HG03571 (cell line): ENCODE results near the gene OPRD1.
"Not testable (repeated sequence)": the region's sequence is repeated elsewhere in the genome, so short reads cannot be mapped to it uniquely, and the experiment has no call there.

Experiments used
- ATAC-seq: cut with Tn5 transposase; IDR thresholded peaks from one replicate; pipeline ENCODE4 v1.9.1; 2021; ENCODE audit not compliant: unreplicated experiment

Gene OPRD1

GRCh38 chr1:28800324-28800723 lies 11.6 kb upstream of the OPRD1 start:
- no peak for ATAC-seq

GRCh38 chr1:28801461-28801860 lies 10.5 kb upstream of the OPRD1 start:
- no peak for ATAC-seq

- ATAC-seq: no peak
These were observed 8.9 kb upstream of the OPRD1 start for GRCh38 chr1:28803051-28803450.

- no peak for ATAC-seq
These were observed 8.3 kb upstream of the OPRD1 start for GRCh38 chr1:28803662-28804061.

- ATAC-seq: no peak
These were observed 7.9 kb upstream of the OPRD1 start for GRCh38 chr1:28804071-28804470.

- no peak for ATAC-seq
These were observed 4.9 kb upstream of the OPRD1 start for GRCh38 chr1:28807046-28807445.

- ATAC-seq: no peak
These were observed 4.0 kb upstream of the OPRD1 start for GRCh38 chr1:28807986-28808385.

- no peak for ATAC-seq
These were observed 603 bp upstream of the OPRD1 start for GRCh38 chr1:28811369-28811765.

- no peak for ATAC-seq
These were observed 899 bp downstream of the OPRD1 start for GRCh38 chr1:28812669-28813468.

GRCh38 chr1:28813931-28814465 lies 2.0 kb downstream of the OPRD1 start:
- ATAC-seq: no peak

GRCh38 chr1:28815533-28816185 lies 3.7 kb downstream of the OPRD1 start:
- no peak for ATAC-seq

- ATAC-seq: no peak
These were observed 5.2 kb downstream of the OPRD1 start for GRCh38 chr1:28817133-28817532.

GRCh38 chr1:28819020-28819419 lies 7.0 kb downstream of the OPRD1 start:
- no peak for ATAC-seq

GRCh38 chr1:28822799-28823198 lies 10.8 kb downstream of the OPRD1 start:
- ATAC-seq: no peak

- not testable (repeated sequence) for ATAC-seq
These were observed 12.1 kb downstream of the OPRD1 start for GRCh38 chr1:28824061-28824460.

- ATAC-seq: not testable (repeated sequence)
These were observed 16.4 kb downstream of the OPRD1 start for GRCh38 chr1:28828227-28828858.

- ATAC-seq: no peak
These were observed 18.8 kb downstream of the OPRD1 start for GRCh38 chr1:28830814-28831213.

- no peak for ATAC-seq
These were observed 21.0 kb downstream of the OPRD1 start for GRCh38 chr1:28832966-28833365.

GRCh38 chr1:28833381-28833780 lies 21.4 kb downstream of the OPRD1 start:
- ATAC-seq: no peak

GRCh38 chr1:28835237-28835650 lies 23.3 kb downstream of the OPRD1 start:
- ATAC-seq: no peak

- no peak for ATAC-seq
These were observed 24.5 kb downstream of the OPRD1 start for GRCh38 chr1:28836421-28836956.
